ENCODE data around the gene CYTH2.

CYTH2 gene

DNA sequence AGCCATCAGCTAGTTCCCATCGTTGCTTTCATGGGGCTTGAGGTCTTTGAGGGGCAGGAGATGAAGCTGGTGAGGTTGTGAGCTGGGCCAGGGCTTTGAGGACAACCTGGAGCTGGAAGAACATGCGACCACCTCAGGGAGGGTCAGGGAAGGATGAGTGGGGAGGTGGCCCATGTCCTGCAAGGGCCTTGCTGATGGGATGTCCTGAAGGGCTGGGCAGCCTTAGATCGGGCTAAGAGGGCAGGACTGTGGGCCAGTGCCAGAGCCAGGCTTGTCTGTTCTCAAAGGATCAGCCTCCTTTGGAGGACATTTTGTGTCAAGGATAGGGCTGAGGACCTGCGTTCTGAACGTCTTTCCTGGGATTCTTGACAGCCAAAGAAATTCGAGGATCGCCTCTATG lies 10.5 kb downstream of the CYTH2 start:
- no peak overlapping the region for H3K56ac ChIP-seq (ENCODE audit: low read length)
- H3K23ac ChIP-seq (ENCODE audit: low read length), result no peak overlapping the region
- no peak overlapping the region for H3K4me2 ChIP-seq (ENCODE audit: low read length)
- no peak overlapping the region for H2BK5ac ChIP-seq (ENCODE audit: low read length)
- no peak overlapping the region for H4K5ac ChIP-seq (ENCODE audit: low read length)
- H3K27me3 ChIP-seq (ENCODE audit: insufficient read depth, low read length, poor library complexity), result no peaks in the 10 kb centered on the region
- no peak overlapping the region for H3K18ac ChIP-seq (ENCODE audit: low read length)
- H2AK5ac ChIP-seq (ENCODE audit: low read length), result no peak overlapping the region
- H2BK120ac ChIP-seq (ENCODE audit: low read depth, low read length), result no peak overlapping the region
- no peaks in the 10 kb centered on the region for H3K79me1 ChIP-seq (ENCODE audit: low read length)
- H2BK15ac ChIP-seq (replicated peaks; ENCODE audit: low read depth), result no peak overlapping the region
- H3K4ac ChIP-seq (ENCODE audit: low read depth, low read length), result no peak overlapping the region
- no peak overlapping the region for H4K8ac ChIP-seq (ENCODE audit: low read depth, low read length)
- no peak overlapping the region for H3K9ac ChIP-seq (ENCODE audit: low read length)
- no peaks in the 10 kb centered on the region for H3K4me1 ChIP-seq (ENCODE audit: control insufficient read depth, low read depth, low read length)
- DNase-seq, result no peak
- WGBS (ENCODE audit: extremely low coverage, insufficient coverage, low lambda C conversion rate), result no CpG with 5 or more reads among the region's 7 CpGs
- H3K4me3 ChIP-seq (ENCODE audit: low read length), result no peak overlapping the region
- H3K27ac ChIP-seq (ENCODE audit: low read depth, low read length), result no peak overlapping the region
- H3K36me3 ChIP-seq (ENCODE audit: control insufficient read depth, insufficient read depth, low read length), result peaks cover 23% of the 10 kb centered on the region
- H3K79me2 ChIP-seq (ENCODE audit: control insufficient read depth, insufficient read depth, low read length), result no peaks in the 10 kb centered on the region

GRCh38 chr19:48480183-48480557 lies 11.0 kb downstream of the CYTH2 start:
- no peak overlapping the region for H3K4me3 ChIP-seq (ENCODE audit: low read length)
- no peak overlapping the region for H3K23ac ChIP-seq (ENCODE audit: low read length)
- H3K18ac ChIP-seq (ENCODE audit: low read length), result no peak overlapping the region
- no peak overlapping the region for H2BK15ac ChIP-seq (replicated peaks; ENCODE audit: low read depth)
- H3K9ac ChIP-seq (ENCODE audit: low read length), result no peak overlapping the region
- no peak overlapping the region for H2BK5ac ChIP-seq (ENCODE audit: low read length)
- H2BK120ac ChIP-seq (ENCODE audit: low read depth, low read length), result no peak overlapping the region
- H3K27me3 ChIP-seq (ENCODE audit: insufficient read depth, low read length, poor library complexity), result no peaks in the 10 kb centered on the region
- WGBS (ENCODE audit: extremely low coverage, insufficient coverage, low lambda C conversion rate), result no CpG with 5 or more reads among the region's 32 CpGs
- no peaks in the 10 kb centered on the region for H3K79me1 ChIP-seq (ENCODE audit: low read length)
- H3K4ac ChIP-seq (ENCODE audit: low read depth, low read length), result no peak overlapping the region
- no peaks in the 10 kb centered on the region for H3K79me2 ChIP-seq (ENCODE audit: control insufficient read depth, insufficient read depth, low read length)
- no peak overlapping the region for H3K56ac ChIP-seq (ENCODE audit: low read length)
- no peak overlapping the region for H4K8ac ChIP-seq (ENCODE audit: low read depth, low read length)
- no peaks in the 10 kb centered on the region for H3K4me1 ChIP-seq (ENCODE audit: control insufficient read depth, low read depth, low read length)
- no peak for DNase-seq
- H3K4me2 ChIP-seq (ENCODE audit: low read length), result no peak overlapping the region
- no peak overlapping the region for H2AK5ac ChIP-seq (ENCODE audit: low read length)
- H3K36me3 ChIP-seq (ENCODE audit: control insufficient read depth, insufficient read depth, low read length), result peaks cover 20% of the 10 kb centered on the region
- H4K5ac ChIP-seq (ENCODE audit: low read length), result no peak overlapping the region
- H3K27ac ChIP-seq (ENCODE audit: low read depth, low read length), result no peak overlapping the region

DNA sequence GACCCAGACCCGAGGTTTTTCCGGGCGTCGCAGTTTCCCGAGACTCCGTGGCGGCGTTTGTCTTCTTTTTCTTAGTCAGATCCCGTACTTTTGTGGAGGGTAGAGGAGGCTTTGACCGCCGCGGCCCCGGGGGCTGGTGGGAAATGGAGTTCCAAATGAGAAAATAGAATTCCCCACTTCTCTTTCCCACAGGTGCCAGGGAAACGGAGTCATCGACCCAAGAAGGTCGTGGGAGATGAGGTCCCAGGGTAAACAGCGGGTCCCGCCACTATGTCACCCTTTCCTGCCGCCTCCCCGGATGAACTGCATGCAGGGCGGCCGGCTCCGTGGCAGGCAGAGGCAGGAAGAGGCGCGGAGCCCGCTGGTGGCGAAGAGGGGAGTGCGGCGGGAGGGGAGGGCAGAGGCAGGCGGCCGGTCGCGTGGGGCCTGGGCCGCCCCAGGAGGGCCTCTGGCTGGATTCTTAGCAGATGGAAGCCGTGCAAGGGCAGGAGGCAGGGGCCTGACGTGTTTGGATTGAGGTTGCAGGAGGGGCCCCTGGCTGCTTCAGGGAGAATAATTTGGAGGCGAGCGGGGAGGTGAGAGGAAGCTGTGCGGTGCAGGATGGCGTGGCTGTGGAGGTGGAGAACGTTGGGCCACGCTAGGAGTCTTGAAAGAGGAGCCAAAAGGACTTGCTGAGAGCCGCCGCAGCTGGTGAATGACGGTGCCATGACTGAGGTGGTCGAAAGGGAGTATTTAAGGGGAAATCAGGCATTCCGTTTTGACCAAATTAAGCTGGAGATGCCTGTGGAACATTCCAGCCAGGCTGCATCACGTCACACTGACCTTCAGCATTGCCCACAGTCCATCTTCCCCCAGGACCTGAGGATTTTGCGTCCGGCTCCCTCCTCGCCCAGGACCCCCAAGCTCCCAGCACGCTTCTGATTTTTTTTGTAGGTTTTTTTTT lies 11.7 kb downstream of the CYTH2 start:
- Histone ChIP-seq H2BK120ac (ENCODE audit: low read depth, low read length) (no peak overlapping the region), H3K36me3 (ENCODE audit: control insufficient read depth, insufficient read depth, low read length) (peaks cover 18% of the 10 kb centered on the region), H3K9ac (ENCODE audit: low read length) (no peak overlapping the region), H3K4ac (ENCODE audit: low read depth, low read length) (no peak overlapping the region), H3K27ac (ENCODE audit: low read depth, low read length) (no peak overlapping the region), H4K5ac (ENCODE audit: low read length) (no peak overlapping the region), H3K23ac (ENCODE audit: low read length) (no peak overlapping the region), H3K79me1 (ENCODE audit: low read length) (no peaks in the 10 kb centered on the region), H2AK5ac (ENCODE audit: low read length) (no peak overlapping the region), H3K4me1 (ENCODE audit: control insufficient read depth, low read depth, low read length) (no peaks in the 10 kb centered on the region), H2BK15ac (replicated peaks; ENCODE audit: low read depth) (no peak overlapping the region), H3K56ac (ENCODE audit: low read length) (no peak overlapping the region), H3K18ac (ENCODE audit: low read length) (no peak overlapping the region), H3K79me2 (ENCODE audit: control insufficient read depth, insufficient read depth, low read length) (no peaks in the 10 kb centered on the region), H4K8ac (ENCODE audit: low read depth, low read length) (no peak overlapping the region), H3K27me3 (ENCODE audit: insufficient read depth, low read length, poor library complexity) (no peaks in the 10 kb centered on the region), H3K4me2 (ENCODE audit: low read length) (no peak overlapping the region), H3K4me3 (ENCODE audit: low read length) (no peak overlapping the region), H2BK5ac (ENCODE audit: low read length) (no peak overlapping the region)
- no CpG with 5 or more reads among the region's 52 CpGs for WGBS (ENCODE audit: extremely low coverage, insufficient coverage, low lambda C conversion rate)
- no peak for DNase-seq

DNA sequence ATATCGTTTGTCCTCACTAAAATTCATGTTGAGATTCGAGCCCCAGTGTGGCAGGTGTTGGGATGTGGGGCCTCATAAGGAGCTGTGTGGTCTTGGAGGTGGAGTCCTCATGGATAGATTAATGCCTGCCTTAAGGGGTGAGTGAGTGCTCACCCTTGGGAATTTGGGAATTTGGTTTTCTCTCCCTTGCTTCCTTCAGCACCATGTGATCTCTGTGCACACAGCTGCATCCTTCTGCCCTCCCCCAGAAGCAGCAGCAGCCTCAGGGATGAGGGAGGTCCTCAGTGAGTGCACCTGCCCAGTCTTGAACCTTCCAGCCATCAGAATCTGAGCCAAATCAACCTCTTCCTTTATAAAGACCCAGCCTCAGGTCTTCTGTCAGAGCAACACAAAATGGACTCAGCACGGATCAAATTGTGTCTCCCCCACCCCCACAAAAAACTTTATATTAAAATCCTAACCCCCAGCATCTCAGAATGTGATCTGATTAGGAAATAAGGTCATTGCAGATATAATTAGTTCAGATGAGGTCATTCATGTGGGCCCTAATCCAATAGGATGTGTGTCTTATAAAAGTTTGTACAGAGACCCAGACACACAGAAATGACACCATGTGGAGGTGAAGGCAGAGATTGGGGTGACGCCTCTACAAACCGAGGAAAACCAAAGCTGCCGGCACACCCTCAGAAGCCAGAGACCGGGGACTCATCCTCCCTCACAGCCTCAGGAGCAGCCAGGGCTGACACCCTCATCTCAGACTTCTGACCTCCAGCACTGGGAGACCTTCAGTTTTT lies 12.9 kb downstream of the CYTH2 start:
- no peak overlapping the region for H2BK5ac ChIP-seq (ENCODE audit: low read length)
- H2AK5ac ChIP-seq (ENCODE audit: low read length), result no peak overlapping the region
- no peak overlapping the region for H2BK15ac ChIP-seq (replicated peaks; ENCODE audit: low read depth)
- no peaks in the 10 kb centered on the region for H3K27me3 ChIP-seq (ENCODE audit: insufficient read depth, low read length, poor library complexity)
- no peak overlapping the region for H3K4me3 ChIP-seq (ENCODE audit: low read length)
- no peak overlapping the region for H2BK120ac ChIP-seq (ENCODE audit: low read depth, low read length)
- no peak overlapping the region for H3K27ac ChIP-seq (ENCODE audit: low read depth, low read length)
- H3K56ac ChIP-seq (ENCODE audit: low read length), result no peak overlapping the region
- H3K4ac ChIP-seq (ENCODE audit: low read depth, low read length), result no peak overlapping the region
- no peak for DNase-seq
- no peak overlapping the region for H4K5ac ChIP-seq (ENCODE audit: low read length)
- no CpG with 5 or more reads among the region's 7 CpGs for WGBS (ENCODE audit: extremely low coverage, insufficient coverage, low lambda C conversion rate)
- H3K9ac ChIP-seq (ENCODE audit: low read length), result no peak overlapping the region
- H3K36me3 ChIP-seq (ENCODE audit: control insufficient read depth, insufficient read depth, low read length), result peaks cover 13% of the 10 kb centered on the region
- no peaks in the 10 kb centered on the region for H3K79me1 ChIP-seq (ENCODE audit: low read length)
- no peaks in the 10 kb centered on the region for H3K79me2 ChIP-seq (ENCODE audit: control insufficient read depth, insufficient read depth, low read length)
- no peak overlapping the region for H3K23ac ChIP-seq (ENCODE audit: low read length)
- no peak overlapping the region for H4K8ac ChIP-seq (ENCODE audit: low read depth, low read length)
- H3K4me2 ChIP-seq (ENCODE audit: low read length), result no peak overlapping the region
- no peaks in the 10 kb centered on the region for H3K4me1 ChIP-seq (ENCODE audit: control insufficient read depth, low read depth, low read length)
- H3K18ac ChIP-seq (ENCODE audit: low read length), result no peak overlapping the region

DNA sequence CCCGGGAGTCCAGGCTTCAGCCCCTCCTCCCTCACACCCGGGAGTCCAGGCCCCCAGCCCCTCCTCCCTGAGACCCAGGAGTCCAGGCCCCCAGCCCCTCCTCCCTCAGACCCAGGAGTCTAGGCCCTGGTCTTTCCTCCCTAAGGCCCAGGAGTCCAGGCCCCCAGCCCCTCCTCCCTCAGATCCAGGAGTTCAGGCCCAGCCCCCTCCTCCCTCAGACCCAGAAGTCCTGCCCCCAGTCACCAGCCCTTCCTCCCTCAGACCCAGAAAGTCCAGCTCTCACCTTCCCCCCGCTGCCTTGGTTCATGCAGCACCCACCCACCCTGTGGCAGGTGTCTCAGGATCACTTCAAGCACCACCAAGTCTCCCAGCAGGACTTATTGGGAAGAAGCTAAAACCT lies 14.1 kb downstream of the CYTH2 start:
- H2AK5ac ChIP-seq (ENCODE audit: low read length), result no peak overlapping the region
- no peak overlapping the region for H3K27ac ChIP-seq (ENCODE audit: low read depth, low read length)
- H3K36me3 ChIP-seq (ENCODE audit: control insufficient read depth, insufficient read depth, low read length), result peaks cover 11% of the 10 kb centered on the region
- no CpG with 5 or more reads among the region's 3 CpGs for WGBS (ENCODE audit: extremely low coverage, insufficient coverage, low lambda C conversion rate)
- no peak for DNase-seq
- no peak overlapping the region for H3K4me3 ChIP-seq (ENCODE audit: low read length)
- no peaks in the 10 kb centered on the region for H3K79me1 ChIP-seq (ENCODE audit: low read length)
- no peak overlapping the region for H2BK120ac ChIP-seq (ENCODE audit: low read depth, low read length)
- H2BK5ac ChIP-seq (ENCODE audit: low read length), result no peak overlapping the region
- no peak overlapping the region for H4K8ac ChIP-seq (ENCODE audit: low read depth, low read length)
- no peak overlapping the region for H3K9ac ChIP-seq (ENCODE audit: low read length)
- no peak overlapping the region for H2BK15ac ChIP-seq (replicated peaks; ENCODE audit: low read depth)
- H3K4me1 ChIP-seq (ENCODE audit: control insufficient read depth, low read depth, low read length), result no peaks in the 10 kb centered on the region
- H3K56ac ChIP-seq (ENCODE audit: low read length), result no peak overlapping the region
- H3K4ac ChIP-seq (ENCODE audit: low read depth, low read length), result no peak overlapping the region
- H3K18ac ChIP-seq (ENCODE audit: low read length), result no peak overlapping the region
- H3K79me2 ChIP-seq (ENCODE audit: control insufficient read depth, insufficient read depth, low read length), result no peaks in the 10 kb centered on the region
- H4K5ac ChIP-seq (ENCODE audit: low read length), result no peak overlapping the region
- H3K23ac ChIP-seq (ENCODE audit: low read length), result no peak overlapping the region
- no peak overlapping the region for H3K4me2 ChIP-seq (ENCODE audit: low read length)
- H3K27me3 ChIP-seq (ENCODE audit: insufficient read depth, low read length, poor library complexity), result no peaks in the 10 kb centered on the region
